ENCODE results near the gene ACSL1.

ACSL1 gene

GRCh38 chr4:184734758-184735157, 91.0 kb downstream of the ACSL1 start:
- TF ChIP-seq CTCF (IDR thresholded peaks at IDR 0.05; ENCODE audit: low read length, missing control alignments), result no peak

GRCh38 chr4:184733654-184734524, 91.9 kb downstream of the ACSL1 start, which contains the start of gene CENPU:
Gene CENPU (minus strand): TSS chr4:184734096. CDS start chr4:184734062, 34 bp downstream.
- TF ChIP-seq CTCF (IDR thresholded peaks at IDR 0.05; ENCODE audit: low read length, missing control alignments), result no peak
- DNase-seq (ENCODE audit: low read depth), result peak; percentile 99
- peak within 1 kb of the TSS; percentile 94 for H3K4me3 ChIP-seq (replicated peaks; ENCODE audit: low read depth, low read length)

More at GRCh38 chr4:184734758-184735157, 91.0 kb downstream of the ACSL1 start:
- peak overlapping the region; percentile 94 for H3K4me3 ChIP-seq (replicated peaks; ENCODE audit: low read depth, low read length)
- DNase-seq (ENCODE audit: low read depth), result no peak

- no peak for TF ChIP-seq CTCF (IDR thresholded peaks at IDR 0.05; ENCODE audit: low read length, missing control alignments)
- DNase-seq (ENCODE audit: low read depth), result no peak
- peak overlapping the region; percentile 94 for H3K4me3 ChIP-seq (replicated peaks; ENCODE audit: low read depth, low read length)
These were observed 93.6 kb downstream of the ACSL1 start for GRCh38 chr4:184732126-184732525.

GRCh38 chr4:184731056-184731455, 94.7 kb downstream of the ACSL1 start:
- no peak for DNase-seq (ENCODE audit: low read depth)
- TF ChIP-seq CTCF (IDR thresholded peaks at IDR 0.05; ENCODE audit: low read length, missing control alignments), result no peak
- no peak overlapping the region for H3K4me3 ChIP-seq (replicated peaks; ENCODE audit: low read depth, low read length)

GRCh38 chr4:184729946-184730345, 95.8 kb downstream of the ACSL1 start:
- TF ChIP-seq CTCF (IDR thresholded peaks at IDR 0.05; ENCODE audit: low read length, missing control alignments), result no peak
- no peak for DNase-seq (ENCODE audit: low read depth)
- no peak overlapping the region for H3K4me3 ChIP-seq (replicated peaks; ENCODE audit: low read depth, low read length)

GRCh38 chr4:184728858-184729257, 96.9 kb downstream of the ACSL1 start:
- DNase-seq (ENCODE audit: low read depth), result peak; percentile 88
- H3K4me3 ChIP-seq (replicated peaks; ENCODE audit: low read depth, low read length), result no peak overlapping the region
- no peak for TF ChIP-seq CTCF (IDR thresholded peaks at IDR 0.05; ENCODE audit: low read length, missing control alignments)

Data from fibroblast of pulmonary artery (primary cell).